ENCODE results near the gene ROGDI. TPM values are rescaled to one million over a fixed set of nuclear protein-coding genes. Genes with fewer than 3 reads are reported as not detected.

The ROGDI gene
- total and polyA plus RNA-seq, 10 of the 15 experiments (the other 5 are each of a cell fraction or from before 2014, with no cell fraction given) = 0.40 to 23.5 (median 12.3) TPM

DNA sequence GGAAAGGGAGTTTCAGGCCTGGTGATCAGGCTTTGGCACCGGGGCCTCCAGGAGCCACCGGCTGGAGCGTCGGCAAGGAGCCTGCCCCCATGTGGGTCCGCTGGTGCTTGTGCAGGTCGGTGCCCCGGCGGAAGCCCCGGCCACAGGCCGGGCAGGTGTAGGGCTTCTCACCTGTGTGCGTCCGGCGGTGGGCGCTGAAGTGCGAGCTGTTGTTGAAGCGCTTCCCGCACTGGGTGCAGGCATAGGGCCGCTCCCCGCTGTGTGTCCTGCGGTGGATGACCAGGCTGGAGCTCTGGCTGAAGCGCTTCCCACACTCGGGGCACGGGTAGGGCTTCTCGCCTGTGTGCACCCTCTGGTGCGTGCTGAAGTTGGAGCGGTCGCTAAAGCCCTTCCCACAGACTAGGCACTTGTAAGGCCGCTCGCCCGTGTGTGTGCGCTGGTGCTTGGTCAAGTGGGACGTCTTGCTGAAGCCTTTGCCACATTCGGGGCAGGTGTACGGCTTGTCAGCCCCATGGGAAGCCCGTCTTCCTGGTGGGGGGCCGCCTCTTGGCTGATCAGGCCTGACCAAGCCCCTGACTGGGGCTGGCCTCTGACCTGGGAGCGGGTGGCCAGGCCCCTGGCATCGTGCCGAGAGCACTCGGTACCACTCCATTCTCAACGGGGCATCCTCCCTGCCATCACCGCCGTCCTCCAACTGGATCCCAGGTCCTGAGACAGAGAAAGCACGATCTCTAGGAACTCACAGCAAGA lies 49.9 kb downstream of the ROGDI start:
- FAIRE-seq (no peak), ATAC-seq (no peak), DNase-seq (ENCODE audit: low read depth, low spot score) (no peak)
- SMC1A ChIA-PET (ENCODE audit: uncharacterized antibody, unreplicated experiment) = no interaction called here
- Histone ChIP-seq H3K4me2 (ENCODE audit: control insufficient read depth, insufficient read depth) (no peak overlapping the region), H3K79me2 (ENCODE audit: control insufficient read depth, insufficient read depth, low read length) (no peaks in the 10 kb centered on the region), H3K27me3 (replicated peaks in 1 of 2; ENCODE audit: control insufficient read depth in 2 of 2, insufficient read depth in 2 of 2, low read length in 1 of 2) (no peaks in the 10 kb centered on the region), H2AFZ (ENCODE audit: control insufficient read depth, low read depth, low read length) (no peak overlapping the region), H3K4me1 (ENCODE audit: control insufficient read depth, insufficient read depth, low read length) (peaks cover 12% of the 10 kb centered on the region), H3K9ac (ENCODE audit: control insufficient read depth, insufficient read depth, low read length) (no peak overlapping the region), H4K20me1 (ENCODE audit: control insufficient read depth, insufficient read depth) (no peaks in the 10 kb centered on the region), H3K27ac (ENCODE audit: control insufficient read depth, insufficient read depth) (no peak overlapping the region), H3K36me3 (ENCODE audit: control insufficient read depth in 2 of 2, insufficient read depth in 2 of 2, low read length in 1 of 2) (peaks cover 8 to 17% of the 10 kb centered on the region in 2 experiments), H3K9me3 (replicated peaks; ENCODE audit: control insufficient read depth, insufficient read depth, low read length) (peaks cover 4% of the 10 kb centered on the region; the same call in 1 of the 3 replicates), H3K4me3 (no peak overlapping the region)
- WGBS (ENCODE audit: insufficient coverage, insufficient replicate concordance, low lambda C conversion rate, missing lambda C conversion rate) = 87% methylated on average over 42 of the region's 44 CpGs
- TF ChIP-seq TCF7 (IDR thresholded peaks at IDR 0.05; ENCODE audit: borderline replicate concordance) (no peak), POLR2AphosphoS2 (IDR thresholded peaks at IDR 0.05; ENCODE audit: low read depth, low read length) (no peak)
- RAD21 ChIA-PET (ENCODE audit: unreplicated experiment) = no interaction called here
- no TSS peak for BruUV-seq (replicated peaks)
- intact Hi-C loops (cut with micrococcal nuclease; ENCODE audit: unreplicated experiment) = no loop called here
- in situ Hi-C loops (cut with MboI) = no loop called here
- CTCF ChIA-PET = no interaction called here
- POLR2A ChIA-PET = no interaction called here

DNA sequence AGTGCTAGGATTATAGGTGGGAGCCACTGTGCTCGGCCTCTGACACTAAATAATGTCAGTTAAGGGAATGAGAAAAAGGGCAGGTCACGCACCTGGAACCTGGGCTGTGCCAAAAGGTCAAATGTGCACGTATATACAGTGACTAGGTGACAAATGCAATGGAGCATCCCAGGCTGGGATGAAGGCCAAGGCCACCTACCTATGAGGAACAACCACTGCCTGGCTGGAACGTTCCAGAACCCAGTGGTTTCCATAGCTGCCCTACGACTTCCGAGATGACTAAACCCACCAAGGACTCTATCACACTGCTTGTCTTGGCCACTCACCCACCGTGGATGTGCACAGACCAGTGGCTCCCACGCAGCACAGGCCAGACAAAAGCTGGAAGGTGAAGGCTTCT lies 51.5 kb downstream of the ROGDI start:
- H3K4me1 ChIP-seq (ENCODE audit: control insufficient read depth, insufficient read depth, low read length) = peaks cover 12% of the 10 kb centered on the region
- no peak overlapping the region for H3K9ac ChIP-seq (ENCODE audit: control insufficient read depth, insufficient read depth, low read length)
- SMC1A ChIA-PET (ENCODE audit: uncharacterized antibody, unreplicated experiment) = no interaction called here
- peaks cover 7 to 17% of the 10 kb centered on the region in 2 experiments for H3K36me3 ChIP-seq (ENCODE audit: control insufficient read depth in 2 of 2, insufficient read depth in 2 of 2, low read length in 1 of 2)
- no peaks in the 10 kb centered on the region for H3K27me3 ChIP-seq (replicated peaks in 1 of 2; ENCODE audit: control insufficient read depth in 2 of 2, insufficient read depth in 2 of 2, low read length in 1 of 2)
- no peaks in the 10 kb centered on the region for H4K20me1 ChIP-seq (ENCODE audit: control insufficient read depth, insufficient read depth)
- ATAC-seq (no peak), FAIRE-seq (no peak), DNase-seq (ENCODE audit: low read depth, low spot score) (no peak)
- peaks cover 3% of the 10 kb centered on the region; the same call in 1 of the 3 replicates for H3K9me3 ChIP-seq (replicated peaks; ENCODE audit: control insufficient read depth, insufficient read depth, low read length)
- RAD21 ChIA-PET (ENCODE audit: unreplicated experiment) = interaction anchor here (1.2 kb wide), 1 partner anchor 18 kb away, joined by 3 read pairs; no protein-coding TSS in a partner anchor
- CTCF ChIA-PET = no interaction called here
- no peak for TF ChIP-seq CHD4 (IDR thresholded peaks at IDR 0.05)
- POLR2A ChIA-PET = interaction anchor here (1.6 kb wide), 1 partner anchor 16 kb away, joined by 4 read pairs; the partner anchor contains the start of gene DNAAF8
- no peak overlapping the region for H3K27ac ChIP-seq (ENCODE audit: control insufficient read depth, insufficient read depth)
- H3K79me2 ChIP-seq (ENCODE audit: control insufficient read depth, insufficient read depth, low read length) = no peaks in the 10 kb centered on the region
- in situ Hi-C loops (cut with MboI) (no loop called here), intact Hi-C loops (cut with micrococcal nuclease; ENCODE audit: unreplicated experiment) (no loop called here)
- H3K4me2 ChIP-seq (ENCODE audit: control insufficient read depth, insufficient read depth) = no peak overlapping the region
- WGBS (ENCODE audit: insufficient coverage, insufficient replicate concordance, low lambda C conversion rate, missing lambda C conversion rate) = 95% methylated on average over 8 of the region's 8 CpGs
- H3K4me3 ChIP-seq = no peak overlapping the region
- BruUV-seq (replicated peaks) = no TSS peak
- H2AFZ ChIP-seq (ENCODE audit: control insufficient read depth, low read depth, low read length) = no peak overlapping the region
